Measurements from ENCODE around the gene SNPH. TPM values are rescaled to one million over a fixed set of nuclear protein-coding genes. Genes with fewer than 3 reads are reported as not detected.

SNPH gene
- total and polyA plus RNA-seq, 8 donors, result 1.8 to 5.9 (median 2.3) TPM

DNA sequence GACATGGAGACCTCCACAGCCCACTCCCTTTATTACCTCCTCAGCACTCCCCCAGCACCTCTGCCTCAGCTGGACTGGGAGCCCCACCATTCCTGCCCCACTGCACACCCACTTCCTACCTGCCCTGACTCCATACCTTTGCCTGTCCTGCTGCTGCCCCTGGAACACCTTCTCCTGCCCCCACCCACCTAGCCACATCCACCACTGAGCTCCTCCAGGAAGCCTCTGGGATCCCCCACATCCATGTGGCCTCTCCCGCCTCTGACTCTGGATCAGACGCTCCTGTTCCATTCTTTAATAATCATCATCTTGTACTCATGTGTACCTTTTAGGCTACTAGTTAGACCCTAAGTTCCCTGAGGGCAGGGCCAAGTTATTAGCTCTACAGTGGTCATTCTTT is 65.0 kb downstream of the SNPH start:
- DNase-seq (no peak), ATAC-seq (no peak)
- intact Hi-C loops (cut with DNase I), result no loop called here
- TF ChIP-seq CTCF (IDR thresholded peaks at IDR 0.05), result no peak
- H3K27me3 ChIP-seq, result no peaks in the 10 kb centered on the region
- peak overlapping the region in 1 of 2 donors; percentile 99 for H3K27ac ChIP-seq
- H3K4me3 ChIP-seq, result no peak overlapping the region
- H3K36me3 ChIP-seq, result no peaks in the 10 kb centered on the region
- no peaks in the 10 kb centered on the region for H3K9me3 ChIP-seq
- peaks cover 30 to 85% of the 10 kb centered on the region in 2 donors for H3K4me1 ChIP-seq

DNA sequence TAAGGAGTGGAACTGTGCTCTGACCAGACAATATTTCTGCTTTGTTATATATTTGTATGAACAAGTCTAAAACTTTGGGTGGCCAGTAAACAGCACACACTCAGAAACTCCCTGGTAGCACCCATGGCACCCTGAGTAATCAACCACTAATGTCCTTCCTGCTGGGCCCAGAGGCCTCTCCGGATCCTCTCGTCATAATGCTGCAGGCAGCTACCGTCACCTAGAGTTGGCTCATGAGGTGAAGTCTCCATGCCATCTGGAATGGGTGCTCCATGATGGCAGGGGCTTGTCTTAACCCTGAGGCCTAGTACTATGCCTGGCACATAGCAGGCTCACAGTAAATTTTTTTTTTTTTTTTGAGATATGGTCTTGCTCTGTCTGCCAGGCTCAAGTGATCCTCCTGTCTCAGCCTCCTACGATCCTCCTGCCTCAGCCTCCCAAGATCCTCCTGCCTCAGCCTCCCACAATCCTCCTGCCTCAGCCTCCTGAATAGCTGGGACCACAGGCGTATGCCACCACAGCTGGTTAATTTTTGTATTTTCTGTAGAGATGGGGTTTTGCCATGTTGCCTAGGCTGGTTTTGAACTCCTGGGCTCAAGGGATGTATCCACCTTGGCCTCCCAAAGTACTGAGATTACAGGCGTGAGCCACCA is 65.8 kb downstream of the SNPH start:
- intact Hi-C loops (cut with DNase I), result no loop called here
- TF ChIP-seq CTCF (IDR thresholded peaks at IDR 0.05), result no peak
- H3K4me3 ChIP-seq, result no peak overlapping the region
- H3K9me3 ChIP-seq, result no peaks in the 10 kb centered on the region
- H3K27me3 ChIP-seq, result no peaks in the 10 kb centered on the region
- no peaks in the 10 kb centered on the region for H3K36me3 ChIP-seq
- ATAC-seq (no peak), DNase-seq (no peak)
- H3K27ac ChIP-seq, result peak overlapping the region; percentile 63 to 99
- H3K4me1 ChIP-seq, result peaks cover 28 to 85% of the 10 kb centered on the region in 2 donors

DNA sequence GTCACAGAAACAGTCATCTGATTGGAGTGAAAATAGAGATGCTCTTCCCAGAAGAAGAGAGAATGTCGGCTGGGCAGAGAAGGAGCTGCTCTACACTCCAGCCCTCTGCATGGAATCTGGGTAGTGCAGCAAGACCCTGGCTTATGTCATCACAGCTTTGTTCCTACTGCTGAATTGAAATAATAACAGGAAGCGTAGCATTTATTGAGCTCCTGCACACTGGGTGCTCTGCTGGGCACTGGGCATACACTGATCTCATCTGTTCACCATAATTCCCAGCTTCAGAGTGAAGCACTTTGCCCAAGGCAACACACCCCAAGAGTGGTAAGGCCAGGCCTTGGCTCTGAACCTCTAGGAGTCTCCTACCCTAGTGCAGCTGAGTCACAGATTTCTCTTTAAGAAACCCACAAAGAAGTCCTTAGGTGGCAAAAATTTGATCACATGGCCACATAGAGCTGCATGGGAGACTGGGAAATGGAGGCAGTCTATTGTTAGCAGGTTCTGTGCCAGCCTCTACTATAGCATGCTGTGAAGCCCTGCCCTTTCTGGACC is 66.7 kb downstream of the SNPH start:
- H3K36me3 ChIP-seq, result no peaks in the 10 kb centered on the region
- H3K4me1 ChIP-seq, result peaks cover 20 to 85% of the 10 kb centered on the region in 2 donors
- TF ChIP-seq CTCF (IDR thresholded peaks at IDR 0.05), result no peak
- intact Hi-C loops (cut with DNase I), result no loop called here
- peak overlapping the region; percentile 61 to 63 for H3K27ac ChIP-seq
- H3K4me3 ChIP-seq, result no peak overlapping the region
- ATAC-seq, result no peak
- H3K27me3 ChIP-seq, result no peaks in the 10 kb centered on the region
- H3K9me3 ChIP-seq, result no peaks in the 10 kb centered on the region
- DNase-seq, result no peak

DNA sequence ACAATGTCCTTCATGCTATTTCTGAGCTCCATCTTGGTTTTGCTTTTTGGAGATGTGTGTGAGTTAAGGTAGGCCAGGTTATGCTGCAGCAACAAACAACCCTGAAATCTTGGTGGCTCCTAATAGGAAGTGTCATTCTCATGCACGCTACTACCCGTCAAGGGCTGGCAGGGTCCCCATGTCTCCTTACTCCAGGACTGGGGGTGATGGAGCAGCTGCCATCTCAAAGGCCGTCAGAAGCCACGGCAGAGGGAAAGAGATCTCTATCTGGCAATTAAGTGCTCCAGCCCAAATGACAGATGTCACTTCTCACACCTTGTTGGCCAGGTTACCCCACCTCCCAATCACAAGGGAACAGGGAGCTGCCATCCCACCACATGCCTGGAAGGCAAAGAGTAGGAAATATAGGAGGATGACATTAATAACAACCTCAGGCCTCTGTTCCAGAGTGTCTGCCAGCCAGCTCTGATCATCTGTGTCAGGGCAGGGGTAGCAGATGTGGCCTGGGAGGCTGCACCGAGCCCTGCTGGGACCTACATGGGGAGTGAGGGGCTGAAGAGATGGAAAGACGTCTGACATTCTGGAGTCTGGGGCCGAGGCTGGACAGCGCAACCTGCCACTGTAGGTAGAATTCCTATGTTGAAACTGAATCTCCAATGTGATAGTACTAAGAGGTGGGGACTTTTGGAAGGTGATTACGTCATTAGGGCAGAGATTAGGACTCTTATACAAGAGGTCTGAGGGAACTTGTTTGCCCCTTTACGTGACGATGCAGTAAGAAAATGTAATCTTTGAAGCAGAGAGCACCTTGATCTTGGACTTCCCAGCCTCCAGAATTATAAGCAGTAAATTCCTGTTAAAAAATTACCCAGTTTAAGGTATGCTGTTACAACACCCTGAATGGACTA is 67.6 kb downstream of the SNPH start:
- H3K27ac ChIP-seq, result peak overlapping the region; percentile 61 to 63
- H3K9me3 ChIP-seq, result no peaks in the 10 kb centered on the region
- DNase-seq, result no peak
- no peak overlapping the region for H3K4me3 ChIP-seq
- H3K27me3 ChIP-seq, result no peaks in the 10 kb centered on the region
- H3K4me1 ChIP-seq, result peaks cover 13 to 78% of the 10 kb centered on the region in 2 donors
- intact Hi-C loops (cut with DNase I), result no loop called here
- H3K36me3 ChIP-seq, result no peaks in the 10 kb centered on the region
- ATAC-seq, result no peak
- no peak for TF ChIP-seq CTCF (IDR thresholded peaks at IDR 0.05)

GRCh38 chr20:1334370-1334731 is 68.3 kb downstream of the SNPH start:
- H3K27ac ChIP-seq, result no peak overlapping the region
- DNase-seq, result no peak

More at GRCh38 chr20:1334370-1334731, 68.3 kb downstream of the SNPH start:
- no peak for ATAC-seq
- peaks cover 13 to 72% of the 10 kb centered on the region in 2 donors for H3K4me1 ChIP-seq
- H3K27me3 ChIP-seq, result no peaks in the 10 kb centered on the region
- no peak for TF ChIP-seq CTCF (IDR thresholded peaks at IDR 0.05)
- H3K4me3 ChIP-seq, result no peak overlapping the region
- intact Hi-C loops (cut with DNase I), result no loop called here
- H3K36me3 ChIP-seq, result no peaks in the 10 kb centered on the region
- H3K9me3 ChIP-seq, result no peaks in the 10 kb centered on the region
